GM18526 (cell line): ENCODE measurements around the gene PPM1D.

Experiments
- POLR2A ChIP-seq: IDR thresholded peaks from 3 replicates; pipeline ENCODE4 v1.6.1; 2011; ENCODE audit not compliant: insufficient read length; ENCODE audit errors: extremely low read depth

The PPM1D gene

DNA sequence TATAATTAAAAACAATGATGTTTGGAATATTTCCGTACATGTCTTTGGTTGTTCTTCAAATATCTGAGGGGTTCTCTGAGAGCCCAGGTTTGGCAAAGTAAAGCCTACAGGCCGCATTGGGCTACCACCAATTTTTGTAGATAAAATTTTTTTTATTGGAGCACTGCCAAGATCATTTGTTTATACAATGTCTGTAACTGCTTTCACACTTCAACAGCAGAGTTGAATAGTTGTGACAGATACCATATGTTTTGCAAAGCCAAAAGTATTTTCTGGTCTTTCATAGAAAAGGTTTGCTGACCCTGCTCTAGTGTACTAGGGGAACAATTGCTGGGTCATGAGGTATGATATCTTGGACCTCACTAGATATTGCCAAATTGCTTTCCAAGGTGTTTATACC, 10.5 kb downstream of the PPM1D start:
- no peak for TF ChIP-seq POLR2A

GRCh38 chr17:60613325-60613724, 13.3 kb downstream of the PPM1D start:
- TF ChIP-seq POLR2A = no peak

DNA sequence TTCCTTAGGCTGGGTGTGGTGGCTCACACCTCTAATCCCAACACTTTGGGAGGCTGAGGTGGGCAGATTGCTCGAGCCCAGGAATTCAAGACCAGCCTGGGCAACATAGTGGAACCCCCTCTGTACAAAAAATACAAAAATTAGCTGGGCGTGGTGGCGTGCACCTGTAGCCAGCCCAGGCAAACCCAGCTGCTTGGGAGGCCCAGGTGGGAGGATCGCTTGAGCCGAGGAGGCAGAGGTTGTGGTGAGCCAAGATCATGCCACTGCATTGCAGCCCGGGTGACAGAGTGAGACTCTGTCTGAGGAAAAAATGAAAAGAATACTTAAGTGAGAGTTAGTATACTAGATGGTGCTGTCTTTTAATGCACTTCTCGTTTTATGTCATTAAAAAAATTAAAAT, 15.1 kb downstream of the PPM1D start:
- TF ChIP-seq POLR2A = no peak

- TF ChIP-seq POLR2A = no peak
These were observed 15.8 kb downstream of the PPM1D start for GRCh38 chr17:60615840-60616239.

DNA sequence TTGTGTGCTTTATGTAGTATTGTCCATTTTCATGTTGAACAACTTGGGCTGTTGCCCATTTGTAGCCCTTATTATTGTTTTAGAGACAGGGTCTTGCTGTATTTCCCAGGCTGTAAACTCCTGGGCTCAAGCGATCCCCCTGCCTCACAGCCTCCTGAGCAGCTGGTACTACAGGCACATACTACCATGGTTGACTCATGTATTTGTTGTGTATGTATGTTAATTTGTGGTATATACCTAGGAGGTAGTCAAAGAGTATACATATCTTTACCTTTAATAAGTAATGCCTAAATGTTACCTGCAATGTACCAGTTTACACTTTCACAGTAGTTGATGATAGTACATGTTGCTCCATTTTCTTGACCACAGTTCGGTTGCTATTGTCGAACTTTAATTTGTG, 18.1 kb downstream of the PPM1D start:
- no peak for TF ChIP-seq POLR2A

DNA sequence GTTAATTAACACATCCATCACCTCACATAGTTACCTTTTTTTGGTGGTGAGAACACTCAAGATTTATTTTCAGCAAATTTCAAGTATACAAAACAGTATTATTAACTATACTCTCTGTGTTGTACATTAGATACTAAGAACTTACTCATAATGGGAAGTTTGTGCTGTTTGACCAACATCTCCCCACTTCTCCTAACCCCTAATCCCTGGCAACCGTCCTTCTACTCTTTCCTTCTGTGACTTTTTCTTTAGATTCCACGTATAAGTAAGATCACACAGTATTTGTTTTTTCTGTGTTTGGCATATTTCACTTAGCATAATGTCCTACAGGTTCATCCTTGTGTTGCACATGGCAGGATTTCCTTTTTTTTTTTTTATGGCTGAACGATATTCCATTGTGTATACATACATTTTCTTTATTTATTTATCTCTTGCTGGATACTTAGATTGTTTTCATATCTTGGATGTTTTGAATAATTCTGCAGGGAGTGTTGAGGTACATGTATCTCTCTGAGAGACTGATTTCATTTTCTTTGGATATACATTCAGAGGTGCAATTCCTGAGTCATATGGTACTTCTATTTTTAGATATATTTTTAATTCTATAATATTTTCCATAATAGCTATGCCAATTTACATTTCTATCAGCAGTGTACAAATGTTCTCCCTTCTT, 19.0 kb downstream of the PPM1D start:
- TF ChIP-seq POLR2A = no peak

GRCh38 chr17:60622961-60623360, 23.0 kb downstream of the PPM1D start:
- TF ChIP-seq POLR2A = no peak

DNA sequence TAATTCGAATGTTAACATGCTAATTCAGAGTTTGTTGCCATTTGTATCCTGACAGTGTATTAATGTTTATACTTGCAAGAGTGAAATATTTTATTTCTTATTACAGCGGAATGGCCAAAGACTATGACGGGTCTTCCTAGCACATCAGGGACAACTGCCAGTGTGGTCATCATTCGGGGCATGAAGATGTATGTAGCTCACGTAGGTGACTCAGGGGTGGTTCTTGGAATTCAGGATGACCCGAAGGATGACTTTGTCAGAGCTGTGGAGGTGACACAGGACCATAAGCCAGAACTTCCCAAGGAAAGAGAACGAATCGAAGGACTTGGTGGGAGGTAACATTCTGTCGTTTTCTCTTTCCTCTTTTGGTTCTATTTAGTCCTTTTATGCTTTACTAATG, 23.4 kb downstream of the PPM1D start:
- TF ChIP-seq POLR2A = no peak

DNA sequence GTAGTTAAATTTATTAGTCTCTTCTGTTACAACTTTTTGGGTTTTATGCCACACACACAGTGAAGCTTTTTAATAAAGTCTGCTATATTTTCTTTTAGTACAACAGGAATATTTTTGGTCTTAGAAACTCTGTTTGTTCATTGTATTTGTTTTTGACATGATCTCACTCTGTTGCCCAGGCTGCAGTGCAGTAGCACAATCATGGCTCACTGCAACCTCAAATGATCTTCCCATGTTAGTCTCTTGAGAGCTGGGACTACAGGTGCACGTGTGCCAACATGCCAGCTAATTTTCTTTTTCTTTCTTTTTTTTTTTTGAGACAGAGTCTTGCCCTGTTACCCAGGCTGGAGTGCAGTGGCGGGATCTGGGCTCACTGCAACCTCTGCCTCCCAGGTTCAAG, 27.1 kb downstream of the PPM1D start:
- no peak for TF ChIP-seq POLR2A

GRCh38 chr17:60628252-60628889, 28.4 kb downstream of the PPM1D start:
- TF ChIP-seq POLR2A = no peak

DNA sequence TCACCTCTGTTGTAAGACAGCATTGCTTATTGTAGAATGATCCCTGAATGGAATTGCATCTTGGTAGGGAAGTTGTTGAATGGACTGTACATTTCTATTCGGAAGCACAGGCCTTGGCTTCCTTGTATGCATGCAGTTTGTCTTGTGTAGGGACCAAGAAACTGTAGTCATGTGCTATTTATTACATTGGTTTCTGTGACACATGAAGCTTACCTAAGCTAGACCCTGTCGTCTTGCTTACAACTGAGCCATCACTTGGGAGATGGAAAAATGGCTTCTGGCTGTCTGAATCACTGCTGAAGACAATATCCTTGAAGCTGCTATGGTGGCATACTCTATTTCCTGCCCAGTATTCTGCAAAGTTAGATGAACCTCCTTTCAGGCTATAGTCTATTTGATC, 29.1 kb downstream of the PPM1D start:
- no peak for TF ChIP-seq POLR2A

- no peak for TF ChIP-seq POLR2A
These were observed 30.4 kb downstream of the PPM1D start for GRCh38 chr17:60630352-60630751.

- no peak for TF ChIP-seq POLR2A
These were observed 31.1 kb downstream of the PPM1D start for GRCh38 chr17:60631119-60631518.

- no peak for TF ChIP-seq POLR2A
These were observed 37.7 kb downstream of the PPM1D start for GRCh38 chr17:60637683-60638082.

DNA sequence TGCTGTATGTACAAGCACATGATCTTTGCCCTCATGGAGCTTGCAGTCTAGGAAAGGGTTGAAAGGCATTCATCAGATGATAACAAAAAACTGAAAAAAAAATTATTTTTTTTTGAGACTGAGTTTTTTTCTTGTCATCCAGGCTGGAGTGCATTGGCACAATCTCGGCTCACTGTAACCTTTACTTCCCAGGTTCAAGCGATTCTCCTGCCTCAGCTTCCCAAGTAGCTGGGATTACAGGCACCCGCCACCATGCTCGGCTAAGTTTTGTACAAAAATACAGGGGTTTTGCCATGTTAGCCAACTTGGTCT, 39.0 kb downstream of the PPM1D start:
- TF ChIP-seq POLR2A = no peak

DNA sequence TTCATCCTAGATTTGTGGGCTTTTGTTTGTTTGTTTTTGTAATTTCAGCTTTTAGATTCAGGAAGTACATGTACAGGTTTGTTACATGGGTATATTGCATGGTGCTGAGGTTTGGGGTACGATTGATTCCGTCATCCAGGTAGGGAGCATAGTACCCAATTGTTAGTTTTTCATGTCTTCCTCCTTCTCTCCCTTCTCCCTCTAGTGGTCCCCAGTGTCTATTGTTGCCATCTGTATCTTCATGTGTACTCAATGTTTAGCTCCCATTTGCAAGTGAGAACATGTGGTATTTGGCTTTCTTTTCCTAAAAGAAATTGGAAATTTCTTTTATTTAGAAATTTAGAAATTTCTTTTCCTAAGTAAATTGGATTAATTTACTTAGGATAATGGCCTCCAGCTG, 40.5 kb downstream of the PPM1D start:
- TF ChIP-seq POLR2A = no peak

- TF ChIP-seq POLR2A = no peak
These were observed 41.1 kb downstream of the PPM1D start for GRCh38 chr17:60641126-60641525.
